HUES6 (cell line): ENCODE results near the gene ZFP36L1.

ENCODE experiments used
- H3K27ac ChIP-seq: 2 replicates; pipeline ENCODE4 v1.7.0; 2013; ENCODE audit warnings: low read depth, mild to moderate bottlenecking, low read length, inconsistent platforms
- H3K27me3 ChIP-seq: 2 replicates; pipeline ENCODE4 v1.6.1; 2013; ENCODE audit warnings: low read length; ENCODE audit not compliant: control insufficient read depth, insufficient read depth
- H3K36me3 ChIP-seq: 2 replicates; pipeline ENCODE4 v1.6.1; 2013; ENCODE audit warnings: low read length; ENCODE audit not compliant: control insufficient read depth, insufficient read depth
- H3K4me1 ChIP-seq: 2 replicates; pipeline ENCODE4 v1.6.1; 2013; ENCODE audit warnings: low read length; ENCODE audit not compliant: control insufficient read depth, insufficient read depth
- H3K4me3 ChIP-seq: 2 replicates; pipeline ENCODE4 v1.5.1; 2013; ENCODE audit warnings: low read depth, low read length
- H3K9ac ChIP-seq: one replicate; pipeline ENCODE4 v1.6.1; 2013; ENCODE audit warnings: mild to moderate bottlenecking, low read length
- H3K9me3 ChIP-seq: 2 replicates; pipeline ENCODE4 v1.6.1; 2013; ENCODE audit warnings: low read depth, low read length; ENCODE audit not compliant: control insufficient read depth, insufficient read depth

Gene ZFP36L1

DNA sequence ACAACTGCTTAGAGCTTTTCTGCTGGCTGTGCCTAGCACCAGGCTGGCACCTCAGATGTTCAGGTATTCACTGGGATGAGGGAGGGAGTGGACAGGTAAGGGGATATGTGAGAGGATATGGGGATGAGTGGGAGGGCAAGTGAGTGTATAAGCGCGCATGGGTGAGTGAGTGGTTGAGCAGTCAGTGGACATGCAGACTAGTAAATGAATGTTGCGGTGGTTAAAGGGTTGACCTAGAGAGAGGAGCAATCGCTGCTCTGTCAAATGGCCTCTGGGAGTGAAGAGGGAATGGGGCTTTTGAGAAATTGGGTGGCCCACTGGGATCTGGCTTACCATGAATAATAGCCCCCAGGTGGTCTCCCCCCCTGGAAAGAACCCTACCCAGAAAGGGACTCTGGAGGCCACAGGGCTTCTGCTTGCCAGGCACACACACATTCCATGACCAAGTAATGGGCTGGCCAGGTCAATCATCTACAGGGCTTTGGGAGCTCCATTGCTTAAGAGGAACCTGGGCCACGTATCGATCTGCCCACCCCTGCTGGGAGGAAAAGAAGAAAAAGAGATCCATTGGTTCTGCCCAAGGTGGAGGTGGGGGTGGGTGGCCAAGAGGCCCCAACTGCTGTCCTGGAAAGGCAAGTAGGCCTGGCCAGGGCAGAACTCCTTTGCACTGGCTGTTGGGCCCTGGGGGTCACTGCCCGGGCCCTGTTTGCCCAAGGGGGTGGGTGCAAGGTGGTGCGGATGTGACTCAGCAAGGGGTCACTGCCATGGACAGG lies 30.8 kb upstream of the ZFP36L1 start:
- Histone ChIP-seq H3K9me3 (no peaks in the 10 kb centered on the region), H3K9ac (no peak overlapping the region), H3K4me1 (peaks cover 24% of the 10 kb centered on the region), H3K4me3 (no peak overlapping the region), H3K27ac (no peak overlapping the region), H3K36me3 (no peaks in the 10 kb centered on the region), H3K27me3 (no peaks in the 10 kb centered on the region)

- Histone ChIP-seq H3K27ac (no peak overlapping the region), H3K27me3 (no peaks in the 10 kb centered on the region), H3K4me3 (no peak overlapping the region), H3K36me3 (no peaks in the 10 kb centered on the region), H3K9ac (no peak overlapping the region), H3K9me3 (no peaks in the 10 kb centered on the region), H3K4me1 (peaks cover 28% of the 10 kb centered on the region)
Observed at GRCh38 chr14:68822926-68823325, 30.1 kb upstream of the ZFP36L1 start.

- H3K4me1 ChIP-seq = peaks cover 28% of the 10 kb centered on the region
- no peaks in the 10 kb centered on the region for H3K27me3 ChIP-seq
- H3K27ac ChIP-seq = no peak overlapping the region
- no peak overlapping the region for H3K4me3 ChIP-seq
- no peak overlapping the region for H3K9ac ChIP-seq
- no peaks in the 10 kb centered on the region for H3K9me3 ChIP-seq
- H3K36me3 ChIP-seq = no peaks in the 10 kb centered on the region
Observed at GRCh38 chr14:68822132-68822651, 29.3 kb upstream of the ZFP36L1 start.

DNA sequence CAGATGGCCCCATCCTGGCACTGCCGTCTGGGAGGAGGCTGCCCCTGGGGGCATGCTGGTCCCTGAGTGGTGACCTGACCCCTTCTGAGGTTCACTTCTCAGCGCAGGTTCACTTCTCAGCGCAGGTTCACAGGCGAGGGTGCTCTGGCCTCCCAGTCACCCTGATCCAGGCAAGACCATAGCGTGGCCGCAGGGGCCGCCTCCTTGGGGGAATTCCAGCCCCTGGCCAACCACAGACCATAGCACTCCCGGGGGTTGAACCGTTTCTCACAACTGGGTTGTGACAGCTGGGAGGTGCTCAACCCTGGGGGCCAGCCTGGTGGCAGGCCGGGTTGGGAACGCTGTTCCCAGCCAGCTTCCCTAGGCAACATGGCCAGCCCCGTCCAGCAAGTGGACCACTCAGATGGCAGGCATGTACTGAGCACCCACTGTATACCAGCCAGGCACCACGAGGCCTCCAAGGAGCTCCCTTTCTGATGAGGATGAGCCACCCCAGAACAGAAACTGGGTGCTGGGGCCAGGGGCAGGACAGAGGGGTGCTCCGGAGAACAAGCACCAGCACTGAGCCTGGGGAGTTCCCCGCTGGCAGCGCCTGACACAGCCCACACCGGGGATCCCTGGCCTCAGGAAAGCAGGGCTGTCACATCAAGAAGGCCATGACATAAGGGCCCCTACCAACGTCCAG lies 28.3 kb upstream of the ZFP36L1 start:
- Histone ChIP-seq H3K4me3 (no peak overlapping the region), H3K9ac (no peak overlapping the region), H3K27ac (no peak overlapping the region), H3K4me1 (peaks cover 33% of the 10 kb centered on the region), H3K36me3 (no peaks in the 10 kb centered on the region), H3K9me3 (no peaks in the 10 kb centered on the region), H3K27me3 (no peaks in the 10 kb centered on the region)

- H3K4me3 ChIP-seq = no peak overlapping the region
- no peak overlapping the region for H3K27ac ChIP-seq
- H3K9me3 ChIP-seq = no peaks in the 10 kb centered on the region
- peaks cover 39% of the 10 kb centered on the region for H3K4me1 ChIP-seq
- no peaks in the 10 kb centered on the region for H3K27me3 ChIP-seq
- no peaks in the 10 kb centered on the region for H3K36me3 ChIP-seq
- H3K9ac ChIP-seq = no peak overlapping the region
Observed at GRCh38 chr14:68820536-68820935, 27.7 kb upstream of the ZFP36L1 start.

GRCh38 chr14:68820119-68820518 lies 27.3 kb upstream of the ZFP36L1 start:
- H3K36me3 ChIP-seq = no peaks in the 10 kb centered on the region
- H3K27me3 ChIP-seq = no peaks in the 10 kb centered on the region
- H3K4me3 ChIP-seq = peak overlapping the region; percentile 8; the same call in 1 of the 2 replicates
- H3K9ac ChIP-seq = no peak overlapping the region
- H3K27ac ChIP-seq = no peak overlapping the region
- no peaks in the 10 kb centered on the region for H3K9me3 ChIP-seq
- peaks cover 43% of the 10 kb centered on the region for H3K4me1 ChIP-seq

DNA sequence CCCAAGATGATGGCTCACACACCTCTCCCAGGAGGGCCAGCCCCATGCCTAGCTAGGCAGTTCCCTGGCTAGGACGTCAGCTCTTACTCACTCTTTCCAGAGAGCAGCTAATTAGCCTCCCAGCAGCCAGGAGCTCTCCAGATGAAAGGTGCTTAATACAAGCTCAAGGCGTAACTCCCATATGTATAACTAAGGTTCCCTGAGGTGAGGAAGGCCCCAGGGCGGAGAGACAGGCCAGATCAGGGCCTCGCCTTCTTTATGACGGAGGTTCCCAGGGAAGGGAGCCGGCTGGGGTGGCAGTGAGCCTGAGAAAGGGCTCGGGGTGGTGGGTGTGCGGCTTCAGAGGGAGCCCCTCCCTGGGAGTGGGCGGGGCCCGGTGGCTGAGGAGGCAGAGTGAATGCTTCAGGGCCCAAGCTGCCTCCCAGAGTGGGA lies 26.4 kb upstream of the ZFP36L1 start:
- Histone ChIP-seq H3K4me3 (peak overlapping the region; percentile 8; the same call in 1 of the 2 replicates), H3K27ac (no peak overlapping the region), H3K27me3 (no peaks in the 10 kb centered on the region), H3K36me3 (no peaks in the 10 kb centered on the region), H3K9me3 (no peaks in the 10 kb centered on the region), H3K9ac (no peak overlapping the region), H3K4me1 (peaks cover 51% of the 10 kb centered on the region)

DNA sequence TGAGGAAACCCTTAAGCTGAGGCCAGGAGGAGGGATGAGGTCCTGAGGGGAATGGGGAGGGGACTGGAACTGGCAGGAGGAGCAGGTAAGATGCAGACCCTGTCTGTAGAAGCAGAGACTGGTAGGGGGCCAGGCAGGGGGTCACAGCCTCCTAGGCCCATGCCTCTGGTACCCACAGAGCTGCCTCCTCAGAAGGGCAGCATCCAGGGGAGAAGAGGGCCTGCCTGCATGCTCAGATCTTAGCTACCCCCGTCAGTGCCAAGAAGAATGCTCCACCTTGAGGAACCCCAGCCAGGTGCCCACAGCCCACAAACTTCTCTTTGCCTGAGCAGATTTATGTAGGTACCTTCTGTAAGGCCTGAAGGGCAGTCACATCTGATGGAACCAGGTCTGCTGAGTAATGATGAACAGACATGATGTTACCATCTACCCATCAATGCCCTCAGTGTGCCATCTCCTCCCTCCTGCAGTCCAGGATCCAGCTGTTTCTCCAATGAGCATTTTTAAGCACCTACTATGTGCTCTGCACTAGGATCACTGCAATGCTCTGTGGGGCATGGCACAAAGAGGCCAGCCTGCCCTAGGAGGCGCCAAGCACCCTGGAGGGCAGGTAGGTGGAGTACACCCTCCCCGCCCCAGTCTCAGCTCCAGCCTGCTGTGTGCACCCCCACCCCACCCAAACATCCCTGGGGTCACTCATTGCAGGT lies 24.8 kb upstream of the ZFP36L1 start:
- Histone ChIP-seq H3K4me3 (no peak overlapping the region), H3K27ac (no peak overlapping the region), H3K36me3 (no peaks in the 10 kb centered on the region), H3K27me3 (no peaks in the 10 kb centered on the region), H3K9ac (no peak overlapping the region), H3K9me3 (no peaks in the 10 kb centered on the region), H3K4me1 (peaks cover 62% of the 10 kb centered on the region)

DNA sequence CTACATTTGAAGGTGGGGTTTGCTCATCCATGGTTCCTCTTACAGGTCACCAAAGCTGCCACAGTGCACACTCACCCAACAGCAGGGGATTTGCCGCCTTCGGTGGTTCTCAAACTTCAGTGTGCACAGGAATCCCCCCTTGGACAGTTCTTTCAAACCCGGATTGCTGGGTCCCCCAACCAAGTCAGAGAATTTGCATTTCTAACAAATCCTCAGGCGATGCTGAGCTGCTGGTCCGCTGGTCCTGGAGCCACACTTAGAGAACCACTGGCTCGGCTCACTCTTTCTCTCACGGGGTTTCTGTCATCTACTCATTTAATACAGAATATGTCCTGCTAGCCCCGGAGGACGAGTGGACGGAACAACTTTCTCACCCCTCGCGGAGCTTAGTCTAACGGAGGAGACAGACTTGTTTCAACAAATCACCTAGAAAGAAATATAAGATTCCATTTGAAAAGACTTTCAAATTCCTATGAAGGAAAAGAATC lies 24.1 kb upstream of the ZFP36L1 start:
- Histone ChIP-seq H3K9ac (no peak overlapping the region), H3K27me3 (no peaks in the 10 kb centered on the region), H3K36me3 (no peaks in the 10 kb centered on the region), H3K4me1 (peaks cover 62% of the 10 kb centered on the region), H3K9me3 (no peaks in the 10 kb centered on the region), H3K4me3 (no peak overlapping the region; the same call in 1 of the 2 replicates), H3K27ac (no peak overlapping the region)

DNA sequence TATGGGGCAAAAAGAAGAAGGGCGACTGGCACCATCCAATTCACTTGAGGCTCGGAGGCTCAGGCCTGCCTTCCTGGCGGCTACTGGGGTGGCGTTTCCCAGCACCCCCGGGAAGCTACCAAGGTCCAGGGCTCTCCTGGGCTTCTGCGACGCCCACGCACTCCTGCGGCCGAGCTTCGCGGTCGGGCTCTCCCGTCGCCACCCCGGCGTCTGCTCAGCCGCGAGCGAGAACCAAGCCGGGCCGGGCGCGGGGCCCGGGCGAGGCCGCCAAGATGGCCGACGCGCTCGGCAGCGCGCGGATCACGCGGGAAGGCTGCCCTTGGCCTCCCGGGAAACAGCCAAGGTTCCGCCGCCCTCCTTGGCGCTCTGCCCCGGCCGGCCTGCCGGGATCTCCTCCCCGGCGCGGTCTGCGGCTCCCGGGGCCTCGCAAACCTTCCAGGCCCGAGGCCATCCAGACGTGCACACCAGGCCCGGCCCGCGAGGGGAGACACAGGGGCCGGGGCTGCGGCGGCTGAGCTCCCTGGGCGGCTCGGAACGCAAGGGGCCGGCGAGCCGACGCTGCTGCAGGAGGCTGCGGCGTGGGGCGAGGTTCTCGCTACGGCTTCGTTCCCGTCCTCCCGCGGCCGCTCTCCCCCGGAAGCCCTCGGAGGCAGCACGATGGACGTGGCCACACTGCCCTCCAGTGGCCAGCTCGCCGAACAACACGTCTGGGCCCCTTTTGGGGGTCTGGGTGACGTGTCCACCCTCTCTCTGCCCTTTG lies 23.5 kb upstream of the ZFP36L1 start:
- H3K27me3 ChIP-seq = no peaks in the 10 kb centered on the region
- H3K4me1 ChIP-seq = peaks cover 62% of the 10 kb centered on the region
- peak overlapping the region; percentile 95 for H3K9ac ChIP-seq
- no peaks in the 10 kb centered on the region for H3K36me3 ChIP-seq
- H3K4me3 ChIP-seq = peak overlapping the region; percentile 57
- peak overlapping the region; percentile 96 for H3K27ac ChIP-seq
- H3K9me3 ChIP-seq = no peaks in the 10 kb centered on the region
